ENCODE results near the gene BRICD5.

GRCh38 chr16:2236337-2237101, 25.9 kb upstream of the BRICD5 start, which contains the start of gene DNASE1L2:
- TF ChIP-seq POLR2A (IDR thresholded peaks at IDR 0.05) (no peak), CTCF (IDR thresholded peaks at IDR 0.05) (no peak)

All from testis (tissue), 2 donors.